ENCODE data around the gene SEL1L3.

- TF ChIP-seq POLR2A (IDR thresholded peaks at IDR 0.05; ENCODE audit: low read depth, low read length) (no peak), MAX (IDR thresholded peaks at IDR 0.05; ENCODE audit: insufficient read depth, insufficient read length) (no peak), CTCF (IDR thresholded peaks at IDR 0.05; ENCODE audit: extremely low read depth in 1 of 2, insufficient read depth in 1 of 2, low read depth in 1 of 2, low read length in 2 of 2) (no peak), POLR2AphosphoS5 (IDR thresholded peaks at IDR 0.05; ENCODE audit: insufficient read depth, low read depth, low read length) (no peak), EZH2 (IDR thresholded peaks at IDR 0.05; ENCODE audit: borderline replicate concordance, low read depth, low read length, severe bottlenecking) (no peak), GATA2 (IDR thresholded peaks at IDR 0.05; ENCODE audit: insufficient read depth, insufficient read length, low read depth, low read length) (no peak), JUN (IDR thresholded peaks at IDR 0.05; ENCODE audit: borderline replicate concordance, insufficient read depth, insufficient read length, low read depth) (no peak), FOS (IDR thresholded peaks at IDR 0.05; ENCODE audit: borderline replicate concordance, insufficient read depth, low read length) (no peak), MYC (IDR thresholded peaks at IDR 0.05; ENCODE audit: low read depth, low read length) (no peak)
Observed at GRCh38 chr4:25713812-25714211, 149.0 kb downstream of the SEL1L3 start.

All from endothelial cell of umbilical vein (primary cell).